ENCODE measurements around the gene TRIM71.

DNA sequence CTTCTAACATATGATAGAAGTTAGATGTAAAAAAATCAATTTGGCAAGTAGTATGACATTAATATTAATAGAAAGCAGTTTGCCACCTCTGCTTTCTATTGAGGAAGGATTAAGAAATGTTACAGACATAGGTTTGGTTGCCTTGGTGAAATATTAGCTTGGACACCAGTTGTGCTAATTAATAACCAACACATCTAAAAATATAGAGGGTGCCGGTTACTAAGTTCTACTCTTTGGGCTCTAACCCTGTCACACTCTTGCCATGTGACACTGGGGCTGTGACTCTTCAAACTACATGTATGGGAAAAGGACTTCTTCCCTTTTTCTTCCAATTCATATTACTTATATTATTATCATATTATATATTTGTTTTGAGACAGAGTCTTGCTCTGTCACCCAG is 64.4 kb downstream of the TRIM71 start:
- TF ChIP-seq, protein P1, sequence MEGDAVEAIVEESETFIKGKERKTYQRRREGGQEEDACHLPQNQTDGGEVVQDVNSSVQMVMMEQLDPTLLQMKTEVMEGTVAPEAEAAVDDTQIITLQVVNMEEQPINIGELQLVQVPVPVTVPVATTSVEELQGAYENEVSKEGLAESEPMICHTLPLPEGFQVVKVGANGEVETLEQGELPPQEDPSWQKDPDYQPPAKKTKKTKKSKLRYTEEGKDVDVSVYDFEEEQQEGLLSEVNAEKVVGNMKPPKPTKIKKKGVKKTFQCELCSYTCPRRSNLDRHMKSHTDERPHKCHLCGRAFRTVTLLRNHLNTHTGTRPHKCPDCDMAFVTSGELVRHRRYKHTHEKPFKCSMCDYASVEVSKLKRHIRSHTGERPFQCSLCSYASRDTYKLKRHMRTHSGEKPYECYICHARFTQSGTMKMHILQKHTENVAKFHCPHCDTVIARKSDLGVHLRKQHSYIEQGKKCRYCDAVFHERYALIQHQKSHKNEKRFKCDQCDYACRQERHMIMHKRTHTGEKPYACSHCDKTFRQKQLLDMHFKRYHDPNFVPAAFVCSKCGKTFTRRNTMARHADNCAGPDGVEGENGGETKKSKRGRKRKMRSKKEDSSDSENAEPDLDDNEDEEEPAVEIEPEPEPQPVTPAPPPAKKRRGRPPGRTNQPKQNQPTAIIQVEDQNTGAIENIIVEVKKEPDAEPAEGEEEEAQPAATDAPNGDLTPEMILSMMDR (IDR thresholded peaks at IDR 0.05) = no peak
- TF ChIP-seq POLR2A (IDR thresholded peaks at IDR 0.05) = no peak
